Loucy (cell line): ENCODE results near the gene CUL4B.
"Not testable (repeated sequence)": the region's sequence is repeated elsewhere in the genome, so short reads cannot be mapped to it uniquely, and the experiment has no call there.

Experiments
- H2AFZ ChIP-seq: fragments of 200-600 bp; sonication (generic); 2 replicates; pipeline ENCODE4 v1.6.0; 2016; ENCODE audit warnings: antibody characterized with exemption, mild to moderate bottlenecking, low read length, moderate library complexity
- H3F3A ChIP-seq: fragments of 200-600 bp; 2 replicates; pipeline ENCODE4 v1.6.0; 2016; ENCODE audit warnings: antibody characterized with exemption, low read depth, mild to moderate bottlenecking
- H3K27me3 ChIP-seq: fragments of 200-600 bp; sonication (generic); 2 replicates; pipeline ENCODE4 v1.6.1; 2014; ENCODE audit warnings: low read length, mild to moderate bottlenecking; ENCODE audit not compliant: insufficient read depth, poor library complexity, severe bottlenecking
- H3K36me3 ChIP-seq: fragments of 200-600 bp; sonication (generic); 2 replicates; pipeline ENCODE4 v1.6.1; 2016; ENCODE audit warnings: low read length; ENCODE audit not compliant: insufficient read depth
- H3K4me1 ChIP-seq: fragments of 200-600 bp; sonication (generic); 2 replicates; pipeline ENCODE4 v1.5.1; 2014; ENCODE audit warnings: low read length, mild to moderate bottlenecking; ENCODE audit not compliant: insufficient read depth, poor library complexity, severe bottlenecking
- H3K4me2 ChIP-seq: fragments of 200-600 bp; sonication (generic); 2 replicates; pipeline ENCODE4 v1.6.0; 2014; ENCODE audit warnings: antibody characterized with exemption, low read length, low read depth, mild to moderate bottlenecking; ENCODE audit not compliant: poor library complexity, severe bottlenecking
- H3K4me3 ChIP-seq: fragments of 200-600 bp; sonication (generic); 2 replicates; pipeline ENCODE4 v1.5.1; 2014; ENCODE audit warnings: low read length, mild to moderate bottlenecking, mixed read lengths; ENCODE audit not compliant: poor library complexity, severe bottlenecking
- H3K79me2 ChIP-seq: fragments of 200-600 bp; sonication (generic); 2 replicates; pipeline ENCODE4 v1.6.1; 2014; ENCODE audit warnings: low read length; ENCODE audit not compliant: insufficient read depth
- H3K9ac ChIP-seq: fragments of 200-600 bp; sonication (generic); 2 replicates; pipeline ENCODE4 v1.6.0; 2014; ENCODE audit warnings: mild to moderate bottlenecking, low read depth, low read length, moderate library complexity; ENCODE audit not compliant: poor library complexity, severe bottlenecking
- H3K9me2 ChIP-seq: fragments of 200-600 bp; sonication (generic); replicated peaks from 2 replicates; pipeline ENCODE4 v1.6.1; 2016; ENCODE audit warnings: low read depth, low read length, mixed read lengths
- H3K9me3 ChIP-seq: fragments of 200-600 bp; sonication (generic); 2 replicates; pipeline ENCODE4 v1.6.1; 2014; ENCODE audit warnings: mild to moderate bottlenecking, antibody characterized with exemption, low read length, low read depth; ENCODE audit not compliant: insufficient read depth
- H4K20me1 ChIP-seq: fragments of 200-600 bp; sonication (generic); 2 replicates; pipeline ENCODE4 v1.6.0; 2014; ENCODE audit warnings: antibody characterized with exemption, low read length, mild to moderate bottlenecking; ENCODE audit not compliant: insufficient read depth, poor library complexity, severe bottlenecking
- TF ChIP-seq, protein P1 (sequence below): fragments of 200-600 bp; sonication (generic); conservative IDR thresholded peaks from 2 replicates; pipeline ENCODE4 v1.5.1; 2014; ENCODE audit warnings: mild to moderate bottlenecking, antibody characterized with exemption, low read length

The CUL4B gene

DNA sequence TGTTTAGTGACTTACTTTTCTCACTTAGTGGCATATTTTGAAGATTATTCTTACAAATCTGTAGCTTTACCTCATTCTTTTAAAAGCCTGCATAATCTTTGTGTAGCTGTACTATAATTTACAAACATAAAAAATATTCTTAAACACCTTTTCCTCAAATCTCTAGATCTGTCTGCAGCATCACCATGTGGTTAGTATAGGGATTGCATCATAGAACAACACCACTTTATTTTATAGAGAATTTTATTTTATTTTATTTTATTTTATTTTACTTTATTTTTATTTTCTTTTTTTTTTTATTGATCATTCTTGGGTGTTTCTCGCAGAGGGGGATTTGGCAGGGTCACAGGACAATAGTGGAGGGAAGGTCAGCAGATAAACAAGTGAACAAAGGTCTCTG is 85.3 kb downstream of the CUL4B start:
- TF ChIP-seq, protein P1, sequence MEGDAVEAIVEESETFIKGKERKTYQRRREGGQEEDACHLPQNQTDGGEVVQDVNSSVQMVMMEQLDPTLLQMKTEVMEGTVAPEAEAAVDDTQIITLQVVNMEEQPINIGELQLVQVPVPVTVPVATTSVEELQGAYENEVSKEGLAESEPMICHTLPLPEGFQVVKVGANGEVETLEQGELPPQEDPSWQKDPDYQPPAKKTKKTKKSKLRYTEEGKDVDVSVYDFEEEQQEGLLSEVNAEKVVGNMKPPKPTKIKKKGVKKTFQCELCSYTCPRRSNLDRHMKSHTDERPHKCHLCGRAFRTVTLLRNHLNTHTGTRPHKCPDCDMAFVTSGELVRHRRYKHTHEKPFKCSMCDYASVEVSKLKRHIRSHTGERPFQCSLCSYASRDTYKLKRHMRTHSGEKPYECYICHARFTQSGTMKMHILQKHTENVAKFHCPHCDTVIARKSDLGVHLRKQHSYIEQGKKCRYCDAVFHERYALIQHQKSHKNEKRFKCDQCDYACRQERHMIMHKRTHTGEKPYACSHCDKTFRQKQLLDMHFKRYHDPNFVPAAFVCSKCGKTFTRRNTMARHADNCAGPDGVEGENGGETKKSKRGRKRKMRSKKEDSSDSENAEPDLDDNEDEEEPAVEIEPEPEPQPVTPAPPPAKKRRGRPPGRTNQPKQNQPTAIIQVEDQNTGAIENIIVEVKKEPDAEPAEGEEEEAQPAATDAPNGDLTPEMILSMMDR = peak; percentile 47
- H3F3A ChIP-seq, H3K27me3 ChIP-seq, H3K9ac ChIP-seq, H3K4me1 ChIP-seq, H3K36me3 ChIP-seq, H2AFZ ChIP-seq, H4K20me1 ChIP-seq, H3K79me2 ChIP-seq, H3K9me3 ChIP-seq, H3K9me2 ChIP-seq, H3K4me2 ChIP-seq, H3K4me3 ChIP-seq: not testable (repeated sequence)
